ENCODE results near the gene TMEM94. TPM values are rescaled to one million over a fixed set of nuclear protein-coding genes. Genes with fewer than 3 reads are reported as not detected.

TMEM94 gene
- total RNA-seq, 1 experiment from 2014 or later: 53.2 TPM

GRCh38 chr17:75490953-75491649, 34.7 kb downstream of the TMEM94 start:
- in situ Hi-C loops (cut with HindIII; ENCODE audit: low sequenced_read_pairs): no loop called here
- no peak for DNase-seq (ENCODE audit: low spot score)

GRCh38 chr17:75491680-75492079, 35.2 kb downstream of the TMEM94 start:
- no peak for DNase-seq (ENCODE audit: low spot score)
- in situ Hi-C loops (cut with HindIII; ENCODE audit: low sequenced_read_pairs): no loop called here

GRCh38 chr17:75492555-75493168, 36.2 kb downstream of the TMEM94 start:
- in situ Hi-C loops (cut with HindIII; ENCODE audit: low sequenced_read_pairs): no loop called here

GRCh38 chr17:75493476-75494129, 37.2 kb downstream of the TMEM94 start:
- no peak for DNase-seq (ENCODE audit: low spot score)
- in situ Hi-C loops (cut with HindIII; ENCODE audit: low sequenced_read_pairs): no loop called here

More at GRCh38 chr17:75492555-75493168, 36.2 kb downstream of the TMEM94 start:
- DNase-seq (ENCODE audit: low spot score): peak; percentile 60

GRCh38 chr17:75494326-75494877, 38.0 kb downstream of the TMEM94 start:
- no peak for DNase-seq (ENCODE audit: low spot score)
- in situ Hi-C loops (cut with HindIII; ENCODE audit: low sequenced_read_pairs): no loop called here

GRCh38 chr17:75496005-75496404, 39.6 kb downstream of the TMEM94 start:
- in situ Hi-C loops (cut with HindIII; ENCODE audit: low sequenced_read_pairs): no loop called here
- DNase-seq (ENCODE audit: low spot score): no peak

GRCh38 chr17:75498039-75498725, 41.7 kb downstream of the TMEM94 start:
- in situ Hi-C loops (cut with HindIII; ENCODE audit: low sequenced_read_pairs): no loop called here

GRCh38 chr17:75498726-75499213, 42.3 kb downstream of the TMEM94 start:
- in situ Hi-C loops (cut with HindIII; ENCODE audit: low sequenced_read_pairs): no loop called here
- no peak for DNase-seq (ENCODE audit: low spot score)

More at GRCh38 chr17:75498039-75498725, 41.7 kb downstream of the TMEM94 start:
- no peak for DNase-seq (ENCODE audit: low spot score)

GRCh38 chr17:75499313-75500022, 43.0 kb downstream of the TMEM94 start:
- DNase-seq (ENCODE audit: low spot score): no peak
- in situ Hi-C loops (cut with HindIII; ENCODE audit: low sequenced_read_pairs): no loop called here

- in situ Hi-C loops (cut with HindIII; ENCODE audit: low sequenced_read_pairs): no loop called here
- no peak for DNase-seq (ENCODE audit: low spot score)
Observed at GRCh38 chr17:75500419-75501216, 44.2 kb downstream of the TMEM94 start.

GRCh38 chr17:75501378-75502071, 45.1 kb downstream of the TMEM94 start:
- peak; percentile 57 for DNase-seq (ENCODE audit: low spot score)
- in situ Hi-C loops (cut with HindIII; ENCODE audit: low sequenced_read_pairs): no loop called here

GRCh38 chr17:75502072-75502720, 45.8 kb downstream of the TMEM94 start:
- in situ Hi-C loops (cut with HindIII; ENCODE audit: low sequenced_read_pairs): no loop called here
- DNase-seq (ENCODE audit: low spot score): no peak

- DNase-seq (ENCODE audit: low spot score): no peak
- in situ Hi-C loops (cut with HindIII; ENCODE audit: low sequenced_read_pairs): no loop called here
Observed at GRCh38 chr17:75502721-75503329, 46.4 kb downstream of the TMEM94 start.

- no peak for DNase-seq (ENCODE audit: low spot score)
- in situ Hi-C loops (cut with HindIII; ENCODE audit: low sequenced_read_pairs): no loop called here
Observed at GRCh38 chr17:75503337-75503950, 47.0 kb downstream of the TMEM94 start.

- in situ Hi-C loops (cut with HindIII; ENCODE audit: low sequenced_read_pairs): no loop called here
- DNase-seq (ENCODE audit: low spot score): no peak
Observed at GRCh38 chr17:75503976-75504346, 47.5 kb downstream of the TMEM94 start.

All from G401 (cell line).